Hepatocyte (in vitro differentiated cells): Measurements from ENCODE around the gene PPFIBP2. TPM values are rescaled to one million over a fixed set of nuclear protein-coding genes. Genes with fewer than 3 reads are reported as not detected.

Experiments used
- DNase-seq: peaks from one replicate; pipeline ENCODE4 v3.0.0-alpha.2; 2016; ENCODE audit warnings: low spot score
- H2AFZ ChIP-seq: fragments of 200-600 bp; sonication (generic); 2 replicates; pipeline ENCODE4 v1.6.0; 2016; ENCODE audit warnings: antibody characterized with exemption, mild to moderate bottlenecking
- H3K27ac ChIP-seq: fragments of 200-600 bp; sonication (generic); 2 replicates; pipeline ENCODE4 v1.5.1; 2016; ENCODE audit warnings: mild to moderate bottlenecking
- H3K27me3 ChIP-seq: fragments of 200-600 bp; sonication (generic); 2 replicates; pipeline ENCODE4 v1.6.1; 2016
- H3K36me3 ChIP-seq: fragments of 200-600 bp; sonication (generic); replicated peaks from 2 replicates; pipeline ENCODE4 v1.5.1; 2016; ENCODE audit warnings: low read depth; ENCODE audit not compliant: insufficient read depth
- H3K4me1 ChIP-seq: fragments of 200-600 bp; sonication (generic); 2 replicates; pipeline ENCODE4 v1.5.1; 2016; ENCODE audit warnings: mild to moderate bottlenecking, moderate library complexity; ENCODE audit not compliant: insufficient read depth
- H3K4me2 ChIP-seq: fragments of 200-600 bp; sonication (generic); 2 replicates; pipeline ENCODE4 v1.6.0; 2016
- H3K4me3 ChIP-seq: fragments of 200-600 bp; sonication (generic); 2 replicates; pipeline ENCODE4 v1.5.1; 2016; ENCODE audit warnings: mild to moderate bottlenecking
- H3K79me2 ChIP-seq: fragments of 200-600 bp; sonication (generic); 2 replicates; pipeline ENCODE4 v1.6.0; 2017; ENCODE audit warnings: mild to moderate bottlenecking
- H3K9me2 ChIP-seq: fragments of 200-600 bp; sonication (generic); replicated peaks from 2 replicates; pipeline ENCODE4 v1.6.0; 2017; ENCODE audit warnings: mild to moderate bottlenecking; ENCODE audit not compliant: insufficient read depth
- H3K9me3 ChIP-seq: fragments of 200-600 bp; sonication (generic); 2 replicates; pipeline ENCODE4 v1.5.1; 2016; ENCODE audit warnings: low read depth, mild to moderate bottlenecking
- H4K20me1 ChIP-seq: fragments of 200-600 bp; sonication (generic); 2 replicates; pipeline ENCODE4 v1.6.0; 2016; ENCODE audit warnings: mild to moderate bottlenecking; ENCODE audit not compliant: insufficient read depth, poor library complexity, severe bottlenecking
- EZH2 ChIP-seq: fragments of 200-600 bp; sonication (generic); IDR thresholded peaks from 2 replicates; pipeline ENCODE4 v1.6.1; 2016; ENCODE audit warnings: antibody characterized with exemption, mild to moderate bottlenecking, borderline replicate concordance
- EZH2phosphoT487 ChIP-seq: fragments of 200-600 bp; sonication (generic); IDR thresholded peaks from one replicate; pipeline ENCODE4 v1.6.1; 2018; ENCODE audit warnings: antibody characterized with exemption, mild to moderate bottlenecking, low read depth, moderate library complexity; ENCODE audit not compliant: unreplicated experiment, severe bottlenecking
- WGBS: methylation state at CpG from one replicate; pipeline ENCODE4 v1.1.6; 2016; ENCODE audit warnings: low lambda C conversion rate; ENCODE audit errors: missing lambda C conversion rate; 5-methylcytosine and 5-hydroxymethylcytosine counted together
- polyA plus RNA-seq: library from polyadenylated mRNA; unstranded; fragments of >200 nt; fragmentation: Nextera tagmentation; extraction: Ambion mirVana; gene quantifications from 2 replicates; pipeline ENCODE4 v1.2.1, GENCODE V29; 2016
- total RNA-seq: library from RNA; depleted of rRNA; stranded (reverse); fragments of >200 nt; gene quantifications from 2 replicates; pipeline ENCODE4 v1.2.3, GENCODE V29; 2014
- TF ChIP-seq, protein P1 (sequence below): fragments of 200-600 bp; sonication (generic); IDR thresholded peaks from 2 replicates; pipeline ENCODE4 v1.5.1; 2016; ENCODE audit warnings: antibody characterized with exemption, mild to moderate bottlenecking; ENCODE audit not compliant: poor library complexity

PPFIBP2 gene
- total and polyA plus RNA-seq, 2 experiments from 2014 or later = 33.9 to 55.8 TPM

DNA sequence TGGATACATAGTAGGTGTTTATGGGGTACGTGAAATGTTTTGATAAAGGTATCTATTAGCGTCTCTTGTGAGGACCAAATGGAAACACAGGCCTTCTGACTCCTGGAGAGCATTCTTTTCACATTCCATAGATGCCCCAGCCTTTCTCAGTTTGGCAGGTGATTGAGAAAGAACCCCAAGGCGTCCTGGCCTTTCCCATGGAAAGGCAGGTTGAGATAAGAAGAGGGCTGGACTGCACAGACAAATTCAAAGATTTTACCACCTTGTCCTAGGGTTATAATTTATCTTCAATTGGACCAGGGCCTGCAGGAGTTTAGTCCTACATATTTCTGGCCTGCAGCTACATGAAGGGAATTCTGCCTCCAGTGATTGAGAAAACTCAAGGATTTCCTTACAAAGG is 29.2 kb upstream of the PPFIBP2 start:
- no peaks in the 10 kb centered on the region for H3K9me3 ChIP-seq
- no peaks in the 10 kb centered on the region for H4K20me1 ChIP-seq
- WGBS = 53% methylated on average over 3 of the region's 3 CpGs
- H3K27ac ChIP-seq = peak overlapping the region; percentile 70
- no peaks in the 10 kb centered on the region for H3K27me3 ChIP-seq
- peak overlapping the region; percentile 70 for H3K4me2 ChIP-seq
- no peaks in the 10 kb centered on the region for H3K36me3 ChIP-seq
- no peak for TF ChIP-seq EZH2phosphoT487
- TF ChIP-seq, protein P1, sequence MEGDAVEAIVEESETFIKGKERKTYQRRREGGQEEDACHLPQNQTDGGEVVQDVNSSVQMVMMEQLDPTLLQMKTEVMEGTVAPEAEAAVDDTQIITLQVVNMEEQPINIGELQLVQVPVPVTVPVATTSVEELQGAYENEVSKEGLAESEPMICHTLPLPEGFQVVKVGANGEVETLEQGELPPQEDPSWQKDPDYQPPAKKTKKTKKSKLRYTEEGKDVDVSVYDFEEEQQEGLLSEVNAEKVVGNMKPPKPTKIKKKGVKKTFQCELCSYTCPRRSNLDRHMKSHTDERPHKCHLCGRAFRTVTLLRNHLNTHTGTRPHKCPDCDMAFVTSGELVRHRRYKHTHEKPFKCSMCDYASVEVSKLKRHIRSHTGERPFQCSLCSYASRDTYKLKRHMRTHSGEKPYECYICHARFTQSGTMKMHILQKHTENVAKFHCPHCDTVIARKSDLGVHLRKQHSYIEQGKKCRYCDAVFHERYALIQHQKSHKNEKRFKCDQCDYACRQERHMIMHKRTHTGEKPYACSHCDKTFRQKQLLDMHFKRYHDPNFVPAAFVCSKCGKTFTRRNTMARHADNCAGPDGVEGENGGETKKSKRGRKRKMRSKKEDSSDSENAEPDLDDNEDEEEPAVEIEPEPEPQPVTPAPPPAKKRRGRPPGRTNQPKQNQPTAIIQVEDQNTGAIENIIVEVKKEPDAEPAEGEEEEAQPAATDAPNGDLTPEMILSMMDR = no peak
- TF ChIP-seq EZH2 = no peak
- H3K9me2 ChIP-seq = no peaks in the 10 kb centered on the region
- peaks cover 4% of the 10 kb centered on the region for H3K4me1 ChIP-seq
- no peak overlapping the region for H3K4me3 ChIP-seq
- no peak for DNase-seq
- H3K79me2 ChIP-seq = peaks cover 6% of the 10 kb centered on the region
- H2AFZ ChIP-seq = no peak overlapping the region

DNA sequence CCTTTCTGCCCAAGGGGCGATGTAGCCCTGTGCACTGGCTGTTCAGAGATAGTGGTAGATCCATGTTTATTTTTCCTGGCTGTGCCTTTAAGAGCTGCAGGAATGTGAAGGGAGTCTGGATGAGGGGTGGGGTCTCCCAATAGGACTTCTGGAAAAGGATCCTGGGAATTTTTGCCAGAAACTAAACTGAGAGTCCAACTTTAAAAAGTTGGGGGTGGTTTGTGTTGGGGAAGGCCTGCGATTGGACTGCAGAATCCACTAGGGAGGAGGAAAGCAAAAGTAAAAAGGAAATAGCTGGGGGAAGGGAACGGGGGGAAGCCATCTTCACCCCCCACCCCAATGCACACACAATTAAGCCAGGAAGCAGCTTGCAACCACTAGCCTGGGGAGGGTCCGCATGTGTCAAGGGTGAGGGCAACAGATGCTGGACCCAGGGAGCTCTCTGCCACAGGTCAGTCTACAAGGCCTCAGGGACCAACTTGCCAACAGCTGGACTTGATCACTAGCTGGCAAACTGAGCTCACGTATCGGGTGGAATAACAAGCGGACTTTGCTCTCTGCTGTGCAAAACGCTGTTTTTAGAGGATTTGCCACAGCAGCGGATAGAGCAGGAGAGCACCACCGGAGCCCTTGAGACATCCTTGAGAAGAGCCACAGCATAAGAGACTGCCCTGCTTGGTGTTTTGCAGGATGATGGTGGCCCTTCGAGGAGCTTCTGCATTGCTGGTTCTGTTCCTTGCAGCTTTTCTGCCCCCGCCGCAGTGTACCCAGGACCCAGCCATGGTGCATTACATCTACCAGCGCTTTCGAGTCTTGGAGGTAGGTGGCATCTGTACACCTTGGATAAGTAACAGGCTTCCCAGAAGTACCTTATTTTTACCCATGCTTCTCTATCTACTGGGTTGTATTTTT is 28.4 kb upstream of the PPFIBP2 start, which contains the start of gene OLFML1:
OLFML1 (plus strand) TSS at position 321 of the 912 bp plus-strand sequence; CDS start at position 691, 370 bp downstream.
- H3K4me1 ChIP-seq = peaks cover 4% of the 10 kb centered on the region
- H4K20me1 ChIP-seq = no peaks in the 10 kb centered on the region
- peaks cover 6% of the 10 kb centered on the region for H3K79me2 ChIP-seq
- H3K27me3 ChIP-seq = no peaks in the 10 kb centered on the region
- H3K4me3 ChIP-seq = peak within 1 kb of the TSS; percentile 21
- no peaks in the 10 kb centered on the region for H3K9me2 ChIP-seq
- no peaks in the 10 kb centered on the region for H3K36me3 ChIP-seq
- peak within 1 kb of the TSS; percentile 70 for H3K27ac ChIP-seq
- DNase-seq = peak; percentile 34
- TF ChIP-seq, protein P1 = no peak
- no peak for TF ChIP-seq EZH2
- no peak for TF ChIP-seq EZH2phosphoT487
- WGBS = 63% methylated on average over 15 of the region's 15 CpGs
- peak within 1 kb of the TSS; percentile 70 for H3K4me2 ChIP-seq
- peak within 1 kb of the TSS; percentile 34 for H2AFZ ChIP-seq
- H3K9me3 ChIP-seq = no peaks in the 10 kb centered on the region

DNA sequence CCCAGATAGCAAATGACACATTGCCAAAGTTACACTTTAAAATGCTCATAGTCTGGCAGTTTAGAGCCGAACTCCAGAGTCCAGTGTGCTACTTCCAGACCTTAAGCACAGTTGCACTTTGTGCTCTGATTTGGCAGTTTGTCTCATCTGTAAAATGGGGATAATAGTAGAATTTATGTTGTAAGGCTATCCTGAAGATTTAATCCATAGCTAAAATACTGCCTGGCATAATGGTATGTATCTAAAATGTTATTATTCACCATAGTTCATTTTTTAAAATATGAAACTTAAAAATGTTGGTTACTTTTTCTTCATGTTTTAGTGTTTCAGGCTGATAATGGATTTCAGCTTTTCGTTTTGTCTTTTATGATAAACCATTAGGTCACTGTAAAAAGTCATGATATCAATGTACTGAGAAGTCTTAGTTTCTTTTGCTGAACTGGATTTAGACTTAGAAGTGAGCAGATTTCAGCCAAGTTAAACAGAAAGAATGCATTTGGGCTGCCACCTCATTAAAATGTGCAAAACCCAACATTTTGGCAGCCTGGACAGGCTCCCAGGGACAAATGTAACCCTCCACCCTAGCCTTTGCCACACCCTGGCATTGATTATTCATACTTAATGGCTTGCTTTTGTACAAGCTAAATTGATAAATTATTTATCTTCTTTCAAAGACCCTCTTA is 27.6 kb upstream of the PPFIBP2 start:
- Histone ChIP-seq H2AFZ (no peak overlapping the region), H3K36me3 (no peaks in the 10 kb centered on the region), H3K27ac (peak overlapping the region; percentile 70), H3K4me2 (peak overlapping the region; percentile 70), H3K4me1 (peaks cover 4% of the 10 kb centered on the region), H4K20me1 (no peaks in the 10 kb centered on the region), H3K9me3 (no peaks in the 10 kb centered on the region), H3K4me3 (peak overlapping the region; percentile 21), H3K9me2 (no peaks in the 10 kb centered on the region), H3K79me2 (peaks cover 6% of the 10 kb centered on the region), H3K27me3 (no peaks in the 10 kb centered on the region)
- 77% methylated on average over 2 of the region's 2 CpGs for WGBS
- no peak for DNase-seq
- TF ChIP-seq EZH2phosphoT487 = no peak
- no peak for TF ChIP-seq EZH2
- TF ChIP-seq, protein P1 = no peak
